Small intestine (tissue), 7 donors: ENCODE measurements around the gene PDE8A. TPM values are rescaled to one million over a fixed set of nuclear protein-coding genes. Genes with fewer than 3 reads are reported as not detected.

Experiments used
- DNase-seq, 2 donors: peaks; one replicate each; pipeline versions ENCODE4 v3.0.0 to v3.0.0-alpha.2; 2013
- FAIRE-seq: peaks from 2 replicates; lab custom pipeline; 2012; peaks lifted over from hg19 to GRCh38; lab: Jason Lieb, UNC
- H3K27ac ChIP-seq, 3 donors: one replicate each; pipeline ENCODE4 v1.5.1; 2013; ENCODE audit warnings: low read length in 2 of 3, mild to moderate bottlenecking in 2 of 3, control low read depth in 1 of 3, inconsistent platforms in 1 of 3, low read depth in 1 of 3, moderate library complexity in 1 of 3
- H3K27me3 ChIP-seq, 3 donors: one replicate each; pipeline ENCODE4 v1.6.1; 2013; ENCODE audit warnings: low read length in 3 of 3, inconsistent platforms in 1 of 3; ENCODE audit not compliant: control insufficient read depth in 3 of 3, insufficient read depth in 3 of 3
- H3K36me3 ChIP-seq, 3 donors: one replicate each; pipeline ENCODE4 v1.6.1; 2013; ENCODE audit warnings: low read length in 3 of 3, inconsistent platforms in 1 of 3, low read depth in 1 of 3, mild to moderate bottlenecking in 1 of 3, moderate library complexity in 1 of 3; ENCODE audit not compliant: control insufficient read depth in 3 of 3, insufficient read depth in 2 of 3
- H3K4me1 ChIP-seq, 3 donors: one replicate each; pipeline ENCODE4 v1.6.1; 2013; ENCODE audit warnings: low read length in 2 of 3, inconsistent platforms in 1 of 3, low read depth in 1 of 3, mild to moderate bottlenecking in 1 of 3, moderate library complexity in 1 of 3; ENCODE audit not compliant: control insufficient read depth in 3 of 3, insufficient read depth in 2 of 3
- H3K4me3 ChIP-seq, 3 donors: one replicate each; pipeline ENCODE4 v1.5.1; 2013; ENCODE audit warnings: low read length in 3 of 3, control low read depth in 1 of 3, inconsistent platforms in 1 of 3, low read depth in 1 of 3, mild to moderate bottlenecking in 1 of 3, moderate library complexity in 1 of 3
- H3K9me3 ChIP-seq, 2 donors: one replicate each; pipeline ENCODE4 v1.6.1; 2013; ENCODE audit warnings: low read depth in 1 of 2, low read length in 1 of 2; ENCODE audit not compliant: control insufficient read depth in 2 of 2, insufficient read depth in 1 of 2
- WGBS, 3 donors: extraction: QIAGEN DNeasy Blood & Tissue Kit; methylation state at CpG; one replicate each; pipeline ENCODE4 v1.1.7; 2013; 5-methylcytosine and 5-hydroxymethylcytosine counted together
- polyA plus RNA-seq, 4 donors: library from polyadenylated mRNA; stranded (reverse) in 3 of 4; unstranded in 1 of 4; fragments of 200-250 nt in 3 of 4; fragments of 120-200 nt in 1 of 4; gene quantifications; one replicate each; pipeline versions ENCODE4 v1.2.1 to v1.2.3, GENCODE V29; 2013
- donor health status: healthy with polysubstance abuse.
- donor health status: control.
- donor health status: control.
- donor health status: Bipolar disorder and iron deficiency.
- donor health status: healthy.

Gene PDE8A
- polyA plus RNA-seq, 4 donors = 18.4 to 62.0 (median 26.8) TPM

- Histone ChIP-seq H3K4me3 (no peak overlapping the region), H3K27me3 (no peaks in the 10 kb centered on the region), H3K4me1 (peaks cover 16 to 48% (median 41%) of the 10 kb centered on the region in 3 donors), H3K27ac (no peak overlapping the region), H3K36me3 (peaks cover 0 to 2% (median 0%) of the 10 kb centered on the region in 3 donors), H3K9me3 (no peaks in the 10 kb centered on the region)
- no peak for FAIRE-seq
- 27 to 64% (median 44%) methylated on average over 3 of the region's 3 CpGs for WGBS, 3 donors
- no peak for DNase-seq
Observed at GRCh38 chr15:85024003-85024402, 42.3 kb downstream of the PDE8A start.

- FAIRE-seq = no peak
- Histone ChIP-seq H3K4me1 (peaks cover 17 to 55% (median 43%) of the 10 kb centered on the region in 3 donors), H3K4me3 (no peak overlapping the region), H3K9me3 (no peaks in the 10 kb centered on the region), H3K27me3 (no peaks in the 10 kb centered on the region), H3K36me3 (no peaks in the 10 kb centered on the region), H3K27ac (peak overlapping the region in 2 of 3 donors; percentile 18 to 66)
- DNase-seq = no peak
- WGBS, 3 donors = 34 to 52% (median 43%) methylated on average over 4 of the region's 4 CpGs
Observed at GRCh38 chr15:85024509-85025336, 43.1 kb downstream of the PDE8A start.

- Histone ChIP-seq H3K4me3 (no peak overlapping the region), H3K4me1 (peaks cover 19 to 64% (median 49%) of the 10 kb centered on the region in 3 donors), H3K27me3 (no peaks in the 10 kb centered on the region), H3K27ac (peak overlapping the region in 2 of 3 donors; percentile 31 to 42), H3K9me3 (no peaks in the 10 kb centered on the region), H3K36me3 (no peaks in the 10 kb centered on the region)
- no peak for FAIRE-seq
- 29 to 58% (median 42%) methylated on average over 4 of the region's 4 CpGs for WGBS, 3 donors
- DNase-seq = peak in 1 of 2 donors; percentile 72
Observed at GRCh38 chr15:85025516-85026251, 44.0 kb downstream of the PDE8A start.

- peaks cover 19 to 70% (median 49%) of the 10 kb centered on the region in 3 donors for H3K4me1 ChIP-seq
- no peak overlapping the region for H3K4me3 ChIP-seq
- H3K27ac ChIP-seq = peak overlapping the region; percentile 31 to 42 (median 36)
- no peak for FAIRE-seq
- no peak for DNase-seq
- WGBS, 3 donors = 8 to 31% (median 21%) methylated on average over 2 of the region's 2 CpGs
- H3K36me3 ChIP-seq = no peaks in the 10 kb centered on the region
- no peaks in the 10 kb centered on the region for H3K9me3 ChIP-seq
- no peaks in the 10 kb centered on the region for H3K27me3 ChIP-seq
Observed at GRCh38 chr15:85026304-85027032, 44.8 kb downstream of the PDE8A start.

GRCh38 chr15:85027033-85027380 lies 45.4 kb downstream of the PDE8A start:
- peaks cover 23 to 75% (median 49%) of the 10 kb centered on the region in 3 donors for H3K4me1 ChIP-seq
- no peak for FAIRE-seq
- H3K27me3 ChIP-seq = no peaks in the 10 kb centered on the region
- peak; percentile 19 to 68 for DNase-seq
- no peaks in the 10 kb centered on the region for H3K9me3 ChIP-seq
- H3K4me3 ChIP-seq = no peak overlapping the region
- peak overlapping the region in 2 of 3 donors; percentile 1 to 38 for H3K27ac ChIP-seq
- H3K36me3 ChIP-seq = no peaks in the 10 kb centered on the region

- no peaks in the 10 kb centered on the region for H3K36me3 ChIP-seq
- no peak overlapping the region for H3K4me3 ChIP-seq
- 59 to 68% (median 67%) methylated on average over 4 of the region's 4 CpGs for WGBS, 3 donors
- no peaks in the 10 kb centered on the region for H3K9me3 ChIP-seq
- no peak overlapping the region for H3K27ac ChIP-seq
- FAIRE-seq = no peak
- DNase-seq = no peak
- peaks cover 23 to 77% (median 49%) of the 10 kb centered on the region in 3 donors for H3K4me1 ChIP-seq
- no peaks in the 10 kb centered on the region for H3K27me3 ChIP-seq
Observed at GRCh38 chr15:85027421-85027820, 45.8 kb downstream of the PDE8A start.

- no peak overlapping the region for H3K27ac ChIP-seq
- H3K4me3 ChIP-seq = no peak overlapping the region
- H3K9me3 ChIP-seq = no peaks in the 10 kb centered on the region
- peaks cover 23 to 81% (median 48%) of the 10 kb centered on the region in 3 donors for H3K4me1 ChIP-seq
- WGBS, 3 donors = 55 to 83% (median 74%) methylated on average over 6 of the region's 6 CpGs
- FAIRE-seq = no peak
- no peaks in the 10 kb centered on the region for H3K36me3 ChIP-seq
- DNase-seq = no peak
- no peaks in the 10 kb centered on the region for H3K27me3 ChIP-seq
Observed at GRCh38 chr15:85028416-85028815, 46.8 kb downstream of the PDE8A start.

- H3K36me3 ChIP-seq = no peaks in the 10 kb centered on the region
- H3K4me3 ChIP-seq = no peak overlapping the region
- H3K27ac ChIP-seq = peak overlapping the region in 1 of 3 donors; percentile 91
- H3K9me3 ChIP-seq = no peaks in the 10 kb centered on the region
- peaks cover 21 to 84% (median 47%) of the 10 kb centered on the region in 3 donors for H3K4me1 ChIP-seq
- 77 to 90% (median 82%) methylated on average over 5 of the region's 5 CpGs for WGBS, 3 donors
- DNase-seq = no peak
- H3K27me3 ChIP-seq = no peaks in the 10 kb centered on the region
- no peak for FAIRE-seq
Observed at GRCh38 chr15:85029221-85029620, 47.6 kb downstream of the PDE8A start.
